HepG2 (cell line): ENCODE data around the gene VPREB3. TPM values are rescaled to one million over a fixed set of nuclear protein-coding genes. Genes with fewer than 3 reads are reported as not detected.
A peak's percentile ranks its signal among the peaks of the same experiment; 100 is the strongest.

Source experiments
- ATAC-seq: fragments of 200-7000 bp; cut with Tn5 transposase; 3 replicates; pipeline ENCODE4 v1.9.1; 2020; ENCODE audit warnings: mild to moderate bottlenecking, moderate library complexity
- BruUV-seq: library from RNA; stranded (reverse); fragments of 400-500 nt; replicated peaks from 2 replicates; lab custom pipeline; 2021; lab: Mats Ljungman, UMichigan
- CTCF ChIA-PET: fragments of 300-600 bp; formaldehyde crosslinking; extraction: SDS; loops from one replicate; lab custom pipeline; 2021; ENCODE audit warnings: low total read pairs, inconsistent platforms, low intra/inter-chr PET ratio; lab: Yijun Ruan, JAX
- POLR2A ChIA-PET: fragments of 350-600 bp; sonication (Branson Sonifier 250); formaldehyde crosslinking; loops from one replicate; lab custom pipeline; 2020; ENCODE audit warnings: antibody characterized with exemption, inconsistent platforms; lab: Yijun Ruan, JAX
- DNase-seq: peaks from one replicate; pipeline ENCODE4 v3.0.0-alpha.2; 2015; ENCODE audit warnings: low spot score
- FAIRE-seq: peaks from 3 replicates; lab custom pipeline; 2011; peaks lifted over from hg19 to GRCh38; lab: Jason Lieb, UNC
- H2AFZ ChIP-seq: one replicate; pipeline ENCODE4 v1.6.1; 2011; ENCODE audit warnings: low read length, inconsistent platforms
- H3K27ac ChIP-seq: fragments of 300-600 bp; 3 replicates; pipeline ENCODE4 v1.8.0; 2011; ENCODE audit warnings: mixed run types, mild to moderate bottlenecking, mixed read lengths, low read length, inconsistent platforms; ENCODE audit not compliant: insufficient read depth; ENCODE audit errors: extremely low read length
- H3K27me3 ChIP-seq, 2 experiments: fragments of 200-600 bp in 1 of 2; 2 replicates in 1 of 2; 3 replicates in 1 of 2; pipeline versions ENCODE4 v1.6.0 to v1.8.0; 2011; ENCODE audit warnings: low read length in 2 of 2, mild to moderate bottlenecking in 2 of 2, moderate library complexity in 2 of 2, inconsistent platforms in 1 of 2; ENCODE audit not compliant: insufficient read depth in 2 of 2, control insufficient read depth in 1 of 2
- H3K36me3 ChIP-seq, 2 experiments: fragments of 200-600 bp in 1 of 2; replicated peaks in 1 of 2; 2 replicates in 1 of 2; 3 replicates in 1 of 2; pipeline versions ENCODE4 v1.5.1 to v1.8.0; 2011; ENCODE audit warnings: low read length in 2 of 2, inconsistent platforms in 1 of 2; ENCODE audit not compliant: insufficient read depth in 2 of 2, control insufficient read depth in 1 of 2
- H3K4me1 ChIP-seq: 2 replicates; pipeline ENCODE4 v1.5.1; 2012; ENCODE audit warnings: low read length, inconsistent platforms; ENCODE audit not compliant: insufficient read depth
- H3K4me2 ChIP-seq: 2 replicates; pipeline ENCODE4 v1.6.0; 2011; ENCODE audit warnings: low read depth, low read length, inconsistent platforms
- H3K4me3 ChIP-seq, 3 experiments: fragments of 200-600 bp in 1 of 3; sonication (generic), shearing (Covaris generic) in 1 of 3; replicated peaks in 1 of 3; 2 replicates each; pipeline ENCODE4 v1.5.1; 2011 to 2016; ENCODE audit warnings: low read length in 3 of 3, inconsistent platforms in 2 of 3, low read depth in 2 of 3, mild to moderate bottlenecking in 2 of 3, control low read depth in 1 of 3, mixed read lengths in 1 of 3; ENCODE audit not compliant: insufficient read depth in 1 of 3
- H3K79me2 ChIP-seq: one replicate; pipeline ENCODE4 v1.6.1; 2011; ENCODE audit warnings: low read length, inconsistent platforms; ENCODE audit not compliant: insufficient read depth
- H3K9ac ChIP-seq: 2 replicates; pipeline ENCODE4 v1.6.0; 2011; ENCODE audit warnings: mild to moderate bottlenecking, low read depth, low read length, inconsistent platforms; ENCODE audit not compliant: insufficient read depth
- H3K9me3 ChIP-seq: 2 replicates; pipeline ENCODE4 v1.5.1; 2012; ENCODE audit warnings: mild to moderate bottlenecking, low read length
- H4K20me1 ChIP-seq: 2 replicates; pipeline ENCODE4 v1.6.0; 2011; ENCODE audit warnings: inconsistent platforms, mild to moderate bottlenecking, low read length, moderate library complexity; ENCODE audit not compliant: insufficient read depth
- FOXA3 ChIP-seq: IDR thresholded peaks from 2 replicates; pipeline ENCODE4 v1.6.1; 2016; ENCODE audit warnings: missing genetic modification reagents, missing compliant biosample characterization
- HNF4A ChIP-seq: sonication (generic); formaldehyde crosslinking; IDR thresholded peaks from 2 replicates; pipeline ENCODE4 v1.4.0; 2020; ENCODE audit warnings: missing genetic modification reagents
- KDM6A ChIP-seq: IDR thresholded peaks from 2 replicates; pipeline ENCODE4 v1.6.1; 2016; ENCODE audit warnings: low read depth
- POLR2G ChIP-seq: fragments of 200-400 bp; formaldehyde crosslinking; IDR thresholded peaks from 2 replicates; pipeline ENCODE4 v1.6.1; 2018; ENCODE audit warnings: mild to moderate bottlenecking, low read depth, low read length, moderate library complexity
- RORA ChIP-seq: sonication (generic); formaldehyde crosslinking; IDR thresholded peaks from 2 replicates; pipeline ENCODE4 v1.5.0; 2020; ENCODE audit warnings: mild to moderate bottlenecking, missing genetic modification reagents, moderate library complexity
- SOX13 ChIP-seq, 3 experiments: fragments of 450-650 bp in 1 of 3; sonication (generic) in 1 of 3; formaldehyde crosslinking in 1 of 3; IDR thresholded peaks in 2 of 3; conservative IDR thresholded peaks in 1 of 3; 2 replicates each; pipeline versions ENCODE4 v1.5.0 to v1.6.1; 2016 to 2020; ENCODE audit warnings: antibody characterized with exemption in 1 of 3, mild to moderate bottlenecking in 1 of 3, missing compliant biosample characterization in 1 of 3, missing genetic modification reagents in 1 of 3, moderate library complexity in 1 of 3
- SOX5 ChIP-seq: IDR thresholded peaks from 2 replicates; pipeline ENCODE4 v1.6.1; 2016; ENCODE audit warnings: borderline replicate concordance
- XRCC5 ChIP-seq: fragments of 200-400 bp; formaldehyde crosslinking; optimal IDR thresholded peaks from 2 replicates; pipeline ENCODE3; 2017; ENCODE audit warnings: mild to moderate bottlenecking, low read length
- ZMYM3 ChIP-seq: sonication (generic); formaldehyde crosslinking; IDR thresholded peaks from 2 replicates; pipeline ENCODE4 v1.5.1; 2020; ENCODE audit warnings: mild to moderate bottlenecking, missing genetic modification reagents
- ZNF296 ChIP-seq: sonication (generic); formaldehyde crosslinking; conservative IDR thresholded peaks from 2 replicates; pipeline ENCODE4 v1.5.0; 2020; ENCODE audit warnings: mild to moderate bottlenecking, missing genetic modification reagents
- ZNF441 ChIP-seq: sonication (generic); formaldehyde crosslinking; IDR thresholded peaks from 2 replicates; pipeline ENCODE4 v1.7.0; 2021; ENCODE audit warnings: missing genetic modification reagents, borderline replicate concordance
- ZNF501 ChIP-seq: sonication (generic); formaldehyde crosslinking; IDR thresholded peaks from 2 replicates; pipeline ENCODE4 v1.5.1; 2020; ENCODE audit warnings: mild to moderate bottlenecking, moderate library complexity, missing genetic modification reagents
- WGBS: methylation state at CpG from one replicate; pipeline ENCODE4 v1.1.6; 2017; ENCODE audit warnings: low lambda C conversion rate; 5-methylcytosine and 5-hydroxymethylcytosine counted together
- in situ Hi-C: cut with HindIII; loops from 2 replicates; pipeline ENCODE4 v1.10.0; 2017; ENCODE audit warnings: low pct_unique_long_range_greater_than_20kb; ENCODE audit not compliant: extremely low pct_ligation_motif_present
- intact Hi-C: fragments of 100-400 bp; cut with micrococcal nuclease; formaldehyde crosslinking; loops from one replicate; pipeline ENCODE4 v1.10.0; 2022; ENCODE audit not compliant: unreplicated experiment
- polyA plus RNA-seq, 8 experiments: library from polyadenylated mRNA; depleted of rRNA in 3 of 8; stranded (reverse) in 7 of 8; unstranded in 1 of 8; fragments of >200 nt; fragmentation: Illumina TruSeq in 4 of 8; extraction: Trizol in 4 of 8; gene quantifications; 2 replicates each; pipeline versions ENCODE4 v1.2.1 to v1.2.3, GENCODE V29; 2011 to 2016; ENCODE audit warnings: low read depth in 4 of 8, missing spikeins in 1 of 8, mixed read lengths in 1 of 8; ENCODE audit not compliant: insufficient read depth in 1 of 8
- total RNA-seq, 5 experiments: library from RNA; depleted of rRNA; stranded (reverse); fragments of >200 nt; fragmentation: Illumina TruSeq; extraction: Trizol; gene quantifications; 2 replicates each; pipeline ENCODE4 v1.2.3, GENCODE V29; 2016; ENCODE audit warnings: low read depth in 1 of 5
- TF ChIP-seq, protein P1 (sequence below), 2 experiments: sonication (generic) in 1 of 2; formaldehyde crosslinking in 1 of 2; IDR thresholded peaks; 2 replicates each; pipeline versions ENCODE4 v1.4.0 to v1.6.1; 2018 to 2020; ENCODE audit warnings: missing genetic modification reagents in 2 of 2, borderline replicate concordance in 1 of 2, low read depth in 1 of 2, mild to moderate bottlenecking in 1 of 2, missing biosample characterization in 1 of 2
- TF ChIP-seq, protein P2 (sequence below): sonication (generic); formaldehyde crosslinking; conservative IDR thresholded peaks from 2 replicates; pipeline ENCODE4 v1.4.0; 2020; ENCODE audit warnings: missing genetic modification reagents
- TF ChIP-seq, protein P3 (sequence below): sonication (generic); formaldehyde crosslinking; IDR thresholded peaks from 2 replicates; pipeline ENCODE4 v1.4.0; 2020; ENCODE audit warnings: missing genetic modification reagents
- TF ChIP-seq, protein P4 (sequence below): IDR thresholded peaks from 2 replicates; pipeline ENCODE4 v1.6.1; 2016; ENCODE audit warnings: low read depth

The VPREB3 gene
- total and polyA plus RNA-seq, 2 of the 13 experiments (the other 11 are each of a cell fraction or from before 2014, with no cell fraction given): 0.22 TPM; not detected in 1

DNA sequence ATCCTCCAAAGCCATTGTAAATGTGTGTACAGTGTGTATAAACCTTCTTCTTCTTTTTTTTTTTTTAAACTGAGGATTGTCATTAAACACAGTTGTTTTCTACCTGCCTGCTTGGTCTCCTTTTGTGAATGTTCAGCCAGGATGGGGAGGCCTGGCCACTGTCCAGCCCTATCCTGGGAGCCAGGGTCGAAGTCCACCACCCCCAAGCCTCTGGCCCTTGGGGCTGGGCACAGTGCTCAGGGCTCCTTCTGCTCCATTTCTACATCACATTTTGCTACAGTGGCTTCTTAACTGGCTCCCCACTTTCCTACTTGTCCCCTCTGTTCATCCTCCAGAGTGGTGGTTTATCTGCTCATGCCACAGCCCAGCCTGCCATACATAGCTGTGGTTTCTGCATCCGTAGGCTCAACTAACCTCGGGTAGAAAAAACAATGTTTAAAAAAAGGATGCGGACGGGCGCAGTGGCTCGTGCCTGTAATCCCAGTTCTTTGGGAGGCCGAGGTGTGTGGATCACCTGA is 30.0 kb upstream of the VPREB3 start:
- POLR2A ChIA-PET: interaction anchor here (0.9 to 7.1 kb wide), 2 partner anchors 9 to 17 kb away, joined by 5 to 201 read pairs; partner anchors contain the start of genes CHCHD10 and MMP11
- WGBS: 3% methylated on average over 8 of the region's 8 CpGs
- H3K4me1 ChIP-seq: peaks cover 72% of the 10 kb centered on the region
- H3K4me3 ChIP-seq: peak overlapping the region; percentile 26 to 51 (median 44); a peak in 5 of 6 replicates
- FAIRE-seq (peak; percentile 67), ATAC-seq (peak; percentile 59), DNase-seq (peak; percentile 54)
- peak overlapping the region; percentile 76 for H3K4me2 ChIP-seq
- in situ Hi-C loops (loop anchor here (5.0 kb wide), 1 partner anchor 63 kb away; no protein-coding TSS in a partner anchor), intact Hi-C loops (loop anchor here (1.0 kb wide), 1 partner anchor 10 kb away; no protein-coding TSS in a partner anchor)
- no peaks in the 10 kb centered on the region for H3K36me3 ChIP-seq
- H3K27ac ChIP-seq: peak overlapping the region; percentile 64
- 0 out of 2 replicates have a peak overlapping the region, but pooled peaks have one; percentile 23 for H3K9ac ChIP-seq
- no peaks in the 10 kb centered on the region for H3K27me3 ChIP-seq
- no TSS peak for BruUV-seq
- H2AFZ ChIP-seq: no peak overlapping the region
- no peaks in the 10 kb centered on the region for H3K9me3 ChIP-seq
- H3K79me2 ChIP-seq: peaks cover 20% of the 10 kb centered on the region
- CTCF ChIA-PET: no interaction called here
- peaks cover 12% of the 10 kb centered on the region for H4K20me1 ChIP-seq
- TF ChIP-seq ZNF296 (CRISPR knock-in tag): peak; percentile 70; the same call in 1 of the 2 replicates
- TF ChIP-seq SOX13 (IDR thresholded peaks at IDR 0.05): no peak
- TF ChIP-seq SOX13 (CRISPR knock-in tag; conservative IDR thresholded peaks at IDR 0.05 in 1 of 2, IDR thresholded peaks at IDR 0.05 in 1 of 2): peak in 1 of 2 experiments; percentile 51; a peak in 1 of 4 replicates
- TF ChIP-seq ZNF441: no peak
- peak; percentile 89 for TF ChIP-seq HNF4A (CRISPR knock-in tag)
- peak; percentile 30 for TF ChIP-seq SOX5 (CRISPR knock-in tag)
- TF ChIP-seq KDM6A (CRISPR knock-in tag): peak; percentile 63; the same call in 1 of the 2 replicates
- no peak for TF ChIP-seq XRCC5
- TF ChIP-seq, protein P1, sequence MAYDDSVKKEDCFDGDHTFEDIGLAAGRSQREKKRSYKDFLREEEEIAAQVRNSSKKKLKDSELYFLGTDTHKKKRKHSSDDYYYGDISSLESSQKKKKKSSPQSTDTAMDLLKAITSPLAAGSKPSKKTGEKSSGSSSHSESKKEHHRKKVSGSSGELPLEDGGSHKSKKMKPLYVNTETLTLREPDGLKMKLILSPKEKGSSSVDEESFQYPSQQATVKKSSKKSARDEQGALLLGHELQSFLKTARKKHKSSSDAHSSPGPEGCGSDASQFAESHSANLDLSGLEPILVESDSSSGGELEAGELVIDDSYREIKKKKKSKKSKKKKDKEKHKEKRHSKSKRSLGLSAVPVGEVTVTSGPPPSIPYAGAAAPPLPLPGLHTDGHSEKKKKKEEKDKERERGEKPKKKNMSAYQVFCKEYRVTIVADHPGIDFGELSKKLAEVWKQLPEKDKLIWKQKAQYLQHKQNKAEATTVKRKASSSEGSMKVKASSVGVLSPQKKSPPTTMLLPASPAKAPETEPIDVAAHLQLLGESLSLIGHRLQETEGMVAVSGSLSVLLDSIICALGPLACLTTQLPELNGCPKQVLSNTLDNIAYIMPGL (CRISPR knock-in tag; IDR thresholded peaks at IDR 0.05; ENCODE audit: borderline replicate concordance in 1 of 2, low read depth in 1 of 2): 0 out of 4 replicates have a peak, but pooled peaks of 1 of the 2 experiments have one; percentile 19
- TF ChIP-seq, protein P2, sequence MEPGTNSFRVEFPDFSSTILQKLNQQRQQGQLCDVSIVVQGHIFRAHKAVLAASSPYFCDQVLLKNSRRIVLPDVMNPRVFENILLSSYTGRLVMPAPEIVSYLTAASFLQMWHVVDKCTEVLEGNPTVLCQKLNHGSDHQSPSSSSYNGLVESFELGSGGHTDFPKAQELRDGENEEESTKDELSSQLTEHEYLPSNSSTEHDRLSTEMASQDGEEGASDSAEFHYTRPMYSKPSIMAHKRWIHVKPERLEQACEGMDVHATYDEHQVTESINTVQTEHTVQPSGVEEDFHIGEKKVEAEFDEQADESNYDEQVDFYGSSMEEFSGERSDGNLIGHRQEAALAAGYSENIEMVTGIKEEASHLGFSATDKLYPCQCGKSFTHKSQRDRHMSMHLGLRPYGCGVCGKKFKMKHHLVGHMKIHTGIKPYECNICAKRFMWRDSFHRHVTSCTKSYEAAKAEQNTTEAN (CRISPR knock-in tag): no peak
- 0 out of 2 replicates have a peak, but pooled peaks have one; percentile 28 for TF ChIP-seq POLR2G
- 0 out of 2 replicates have a peak, but pooled peaks have one; percentile 22 for TF ChIP-seq FOXA3 (CRISPR knock-in tag)
- TF ChIP-seq, protein P3, sequence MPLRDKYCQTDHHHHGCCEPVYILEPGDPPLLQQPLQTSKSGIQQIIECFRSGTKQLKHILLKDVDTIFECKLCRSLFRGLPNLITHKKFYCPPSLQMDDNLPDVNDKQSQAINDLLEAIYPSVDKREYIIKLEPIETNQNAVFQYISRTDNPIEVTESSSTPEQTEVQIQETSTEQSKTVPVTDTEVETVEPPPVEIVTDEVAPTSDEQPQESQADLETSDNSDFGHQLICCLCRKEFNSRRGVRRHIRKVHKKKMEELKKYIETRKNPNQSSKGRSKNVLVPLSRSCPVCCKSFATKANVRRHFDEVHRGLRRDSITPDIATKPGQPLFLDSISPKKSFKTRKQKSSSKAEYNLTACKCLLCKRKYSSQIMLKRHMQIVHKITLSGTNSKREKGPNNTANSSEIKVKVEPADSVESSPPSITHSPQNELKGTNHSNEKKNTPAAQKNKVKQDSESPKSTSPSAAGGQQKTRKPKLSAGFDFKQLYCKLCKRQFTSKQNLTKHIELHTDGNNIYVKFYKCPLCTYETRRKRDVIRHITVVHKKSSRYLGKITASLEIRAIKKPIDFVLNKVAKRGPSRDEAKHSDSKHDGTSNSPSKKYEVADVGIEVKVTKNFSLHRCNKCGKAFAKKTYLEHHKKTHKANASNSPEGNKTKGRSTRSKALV (CRISPR knock-in tag): 0 out of 2 replicates have a peak, but pooled peaks have one; percentile 50
- TF ChIP-seq, protein P4, sequence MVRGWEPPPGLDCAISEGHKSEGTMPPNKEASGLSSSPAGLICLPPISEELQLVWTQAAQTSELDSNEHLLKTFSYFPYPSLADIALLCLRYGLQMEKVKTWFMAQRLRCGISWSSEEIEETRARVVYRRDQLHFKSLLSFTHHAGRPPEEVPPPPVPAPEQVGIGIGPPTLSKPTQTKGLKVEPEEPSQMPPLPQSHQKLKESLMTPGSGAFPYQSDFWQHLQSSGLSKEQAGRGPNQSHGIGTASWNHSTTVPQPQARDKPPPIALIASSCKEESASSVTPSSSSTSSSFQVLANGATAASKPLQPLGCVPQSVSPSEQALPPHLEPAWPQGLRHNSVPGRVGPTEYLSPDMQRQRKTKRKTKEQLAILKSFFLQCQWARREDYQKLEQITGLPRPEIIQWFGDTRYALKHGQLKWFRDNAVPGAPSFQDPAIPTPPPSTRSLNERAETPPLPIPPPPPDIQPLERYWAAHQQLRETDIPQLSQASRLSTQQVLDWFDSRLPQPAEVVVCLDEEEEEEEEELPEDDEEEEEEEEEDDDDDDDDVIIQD (CRISPR knock-in tag): 0 out of 2 replicates have a peak, but pooled peaks have one; percentile 32
- peak; percentile 47; the same call in 1 of the 2 replicates for TF ChIP-seq ZMYM3
- TF ChIP-seq ZNF501 (CRISPR knock-in tag): peak; percentile 63
- peak; percentile 63; the same call in 1 of the 2 replicates for TF ChIP-seq RORA
